HL-60/S4 treated with phorbol 12-myristate 13-acetate at 8.2 ng/mL for 4 days and 3 days (cell line): ENCODE results near the gene HSPA1L.

ENCODE experiments used
- in situ Hi-C: fragments of 300-500 bp; cut with MboI; formaldehyde crosslinking; loops from 2 replicates; pipeline ENCODE4 v1.15.0; 2022; ENCODE audit warnings: low sequenced_read_pairs

Gene HSPA1L

GRCh38 chr6:31784098-31784925 is 30.8 kb downstream of the HSPA1L start:
- in situ Hi-C loops: no loop called here

- in situ Hi-C loops: no loop called here
Measured at GRCh38 chr6:31782126-31782855, 32.8 kb downstream of the HSPA1L start.

DNA sequence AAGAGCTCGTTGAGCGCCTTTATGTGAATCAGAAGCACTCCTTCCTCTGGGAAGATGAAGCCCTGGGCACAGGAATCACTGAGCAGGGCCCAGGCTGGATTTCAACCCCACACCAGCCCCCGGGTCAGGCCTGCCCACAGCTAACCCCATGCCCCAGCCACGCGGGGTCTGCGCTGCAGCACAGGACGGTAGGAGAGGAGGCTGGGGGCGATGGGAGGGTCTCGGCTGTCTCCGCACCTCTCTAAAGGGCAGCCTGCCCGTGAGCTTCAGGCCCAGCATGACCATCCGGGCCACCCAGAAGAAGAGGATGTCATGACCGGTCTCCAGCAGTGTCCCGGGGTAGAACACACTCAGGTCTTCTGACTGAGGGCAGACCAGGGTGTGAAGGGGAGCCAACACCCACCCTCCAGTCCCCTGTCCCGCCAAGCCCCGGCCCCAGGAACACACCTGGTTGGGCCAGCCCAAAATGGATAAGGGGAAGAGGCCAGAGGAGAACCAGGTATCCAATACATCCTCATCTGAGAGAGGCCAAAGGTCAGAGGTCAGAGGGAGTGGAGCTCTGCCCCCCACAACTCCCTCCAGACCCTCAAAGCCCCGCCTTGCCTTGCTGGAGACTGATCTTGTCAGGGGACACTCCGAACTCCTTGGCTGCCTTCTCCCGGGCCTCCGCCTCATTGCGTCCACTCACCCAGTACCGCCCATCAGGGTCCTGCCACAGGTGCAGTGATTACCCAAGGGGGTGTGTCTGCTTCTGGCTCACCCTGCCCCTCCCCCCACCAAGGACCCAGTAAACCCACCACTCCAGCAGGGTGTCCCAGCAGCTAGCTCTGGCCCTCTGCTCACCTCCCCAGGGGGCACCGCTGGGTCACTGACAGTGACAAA is 33.6 kb downstream of the HSPA1L start:
- in situ Hi-C loops: no loop called here

GRCh38 chr6:31780507-31781243 is 34.4 kb downstream of the HSPA1L start:
- in situ Hi-C loops: no loop called here

GRCh38 chr6:31779908-31780307 is 35.2 kb downstream of the HSPA1L start:
- in situ Hi-C loops: no loop called here

- in situ Hi-C loops: no loop called here
Measured at GRCh38 chr6:31778999-31779885, 35.8 kb downstream of the HSPA1L start.

DNA sequence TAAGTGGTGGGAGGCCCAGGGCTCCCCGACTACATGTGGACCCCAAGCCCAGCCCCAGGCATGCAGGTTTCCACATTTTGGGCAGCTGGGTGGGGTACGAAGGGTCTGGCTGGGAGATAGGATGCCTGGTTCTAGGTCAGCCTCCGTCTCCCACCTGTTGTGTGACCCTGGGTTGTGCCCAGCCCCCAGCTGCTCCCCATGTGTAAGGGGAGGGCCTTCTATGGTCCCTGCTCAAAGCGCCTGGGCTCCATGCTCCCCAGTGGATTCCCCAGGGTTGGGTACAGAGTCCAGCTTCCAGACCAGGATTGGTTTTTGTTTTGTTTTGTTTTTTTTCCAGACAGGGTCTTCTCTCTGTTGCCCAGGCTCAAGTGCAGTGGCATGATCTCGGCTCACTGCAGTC is 36.9 kb downstream of the HSPA1L start:
- in situ Hi-C loops: no loop called here

DNA sequence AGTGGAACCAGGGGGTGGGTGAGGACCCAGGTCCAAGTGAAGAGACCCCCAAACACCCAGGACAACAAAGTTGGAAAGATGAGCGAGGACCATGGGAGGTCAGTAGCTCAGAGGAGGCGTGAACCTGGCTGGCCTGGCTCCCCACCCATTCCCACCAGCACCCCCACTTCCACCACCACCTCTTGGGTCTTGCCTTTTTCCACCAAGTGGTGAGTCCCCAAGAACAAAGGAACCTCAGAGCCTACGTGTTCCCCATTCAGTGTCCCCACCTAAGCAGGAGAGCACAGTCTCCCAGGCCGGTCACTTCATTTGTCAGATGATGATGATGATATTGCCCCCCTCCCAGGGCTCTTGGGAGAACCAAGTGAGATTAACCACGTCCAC is 37.4 kb downstream of the HSPA1L start:
- in situ Hi-C loops: no loop called here

GRCh38 chr6:31776989-31777666 is 38.0 kb downstream of the HSPA1L start, which contains the start of gene VWA7:
TSS of gene VWA7 (minus strand) at chr6:31777328. CDS start at chr6:31776779, 549 bp downstream.
- in situ Hi-C loops: no loop called here

GRCh38 chr6:31776485-31776988 is 38.5 kb downstream of the HSPA1L start:
- in situ Hi-C loops: no loop called here

GRCh38 chr6:31775633-31776484 is 39.2 kb downstream of the HSPA1L start:
- in situ Hi-C loops: no loop called here

GRCh38 chr6:31775184-31775583 is 39.9 kb downstream of the HSPA1L start:
- in situ Hi-C loops: no loop called here

DNA sequence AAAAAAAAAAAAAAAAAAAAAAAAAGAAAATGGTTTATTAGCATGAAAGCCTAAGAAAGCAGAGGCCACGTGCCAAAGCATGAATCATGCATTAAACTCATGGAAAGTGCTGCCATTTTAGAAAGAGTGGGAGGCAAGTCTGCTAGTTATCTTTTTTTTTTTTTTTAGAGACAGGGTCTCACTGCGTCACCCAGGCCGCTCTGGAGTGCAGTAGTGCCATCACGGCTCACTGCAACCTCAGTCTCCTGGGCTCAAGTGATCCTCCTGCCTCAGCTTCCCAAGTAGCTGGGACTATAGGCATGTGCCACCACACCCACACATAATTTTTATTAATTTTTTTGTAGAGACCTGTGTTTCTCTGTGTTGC is 43.1 kb downstream of the HSPA1L start:
- in situ Hi-C loops: no loop called here

GRCh38 chr6:31770860-31771259 is 44.2 kb downstream of the HSPA1L start:
- in situ Hi-C loops: no loop called here

- in situ Hi-C loops: loop anchor here (10.0 kb wide), 1 partner anchor 85 kb away; the partner anchor contains the start of gene LY6G5C
Measured at GRCh38 chr6:31769684-31770371, 45.3 kb downstream of the HSPA1L start.

DNA sequence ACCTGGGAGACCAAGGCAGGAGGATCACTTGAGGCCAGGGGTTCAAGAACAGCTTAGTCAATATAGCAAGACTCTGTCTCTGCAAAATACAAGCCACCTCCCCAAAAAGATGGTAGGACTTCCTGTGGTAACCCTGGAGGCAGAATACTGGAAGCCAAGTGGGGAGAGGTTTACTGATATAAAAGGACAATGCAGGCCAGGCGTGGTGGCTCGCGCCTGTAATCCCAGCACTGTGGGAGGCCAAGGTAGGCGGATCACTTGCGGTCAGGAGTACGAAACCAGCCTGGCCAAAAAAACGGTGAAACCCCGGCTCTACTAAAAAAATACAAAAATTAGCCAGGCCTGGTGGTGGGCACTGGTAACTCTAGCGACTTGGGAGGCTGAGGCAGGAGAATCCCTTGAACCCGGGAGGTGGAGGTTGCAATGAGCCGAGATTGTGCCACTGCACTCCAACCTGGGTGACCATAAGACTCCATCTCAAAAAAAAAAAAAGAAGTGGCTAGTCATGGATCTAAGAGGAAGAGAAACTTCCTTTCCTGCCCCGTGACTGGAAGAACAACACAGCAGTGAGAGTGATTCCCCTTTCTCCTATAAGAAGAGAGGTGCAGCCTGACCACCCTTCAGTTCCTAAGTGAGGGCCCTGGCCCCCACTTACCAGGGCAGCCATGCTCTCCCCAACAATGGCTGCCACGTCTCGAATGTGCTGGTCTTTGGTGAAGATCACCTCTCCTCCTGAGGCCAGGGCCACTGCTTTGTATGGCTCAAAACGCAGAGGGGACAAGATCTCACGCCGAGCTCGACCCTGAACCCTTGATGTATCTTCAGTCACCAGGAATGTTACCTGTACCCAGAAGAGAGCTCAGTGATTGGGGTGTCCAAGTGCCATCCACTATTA is 46.5 kb downstream of the HSPA1L start:
- in situ Hi-C loops: loop anchor here (10.0 kb wide), 1 partner anchor 84 kb away; the partner anchor contains the start of gene LY6G5C
